Trophoblast cell (in vitro differentiated cells and primary cell): Measurements from ENCODE around the gene ARL14EP.

Experiments
- DNase-seq, 2 donors: peaks; one replicate each; pipeline ENCODE4 v3.0.0-alpha.2; 2016
- H2AFZ ChIP-seq: 2 replicates; pipeline ENCODE4 v1.6.1; 2013; ENCODE audit warnings: low read length, moderate library complexity, mild to moderate bottlenecking; ENCODE audit not compliant: insufficient read depth, poor library complexity
- H2AK5ac ChIP-seq: 2 replicates; pipeline ENCODE4 v1.6.1; 2013; ENCODE audit warnings: mild to moderate bottlenecking, low read length
- H2BK120ac ChIP-seq: 2 replicates; pipeline ENCODE4 v1.6.1; 2013; ENCODE audit warnings: low read length, mild to moderate bottlenecking, moderate library complexity; ENCODE audit not compliant: insufficient read depth, poor library complexity
- H2BK12ac ChIP-seq: 2 replicates; pipeline ENCODE4 v1.6.1; 2013; ENCODE audit warnings: mild to moderate bottlenecking, low read length, moderate library complexity
- H2BK5ac ChIP-seq: 2 replicates; pipeline ENCODE4 v1.6.1; 2013; ENCODE audit warnings: low read length, low read depth, moderate library complexity, mild to moderate bottlenecking; ENCODE audit not compliant: poor library complexity
- H3K14ac ChIP-seq: 2 replicates; pipeline ENCODE4 v1.6.1; 2013; ENCODE audit warnings: mild to moderate bottlenecking, low read length
- H3K18ac ChIP-seq: 2 replicates; pipeline ENCODE4 v1.6.1; 2013; ENCODE audit warnings: mild to moderate bottlenecking, low read length
- H3K23ac ChIP-seq: 2 replicates; pipeline ENCODE4 v1.6.1; 2013; ENCODE audit warnings: low read length
- H3K27ac ChIP-seq: 2 replicates; pipeline ENCODE4 v1.5.1; 2013; ENCODE audit warnings: low read depth, mild to moderate bottlenecking, inconsistent platforms, low read length, moderate library complexity
- H3K27me3 ChIP-seq: 2 replicates; pipeline ENCODE4 v1.6.1; 2013; ENCODE audit warnings: inconsistent platforms, mild to moderate bottlenecking, low read length, moderate library complexity; ENCODE audit not compliant: insufficient read depth
- H3K36me3 ChIP-seq, 2 experiments: 1 replicate in 1 of 2; 2 replicates in 1 of 2; pipeline ENCODE4 v1.6.1; 2013; ENCODE audit warnings: low read length in 2 of 2, mild to moderate bottlenecking in 2 of 2, moderate library complexity in 1 of 2; ENCODE audit not compliant: insufficient read depth in 2 of 2, control insufficient read depth in 1 of 2
- H3K4ac ChIP-seq: 2 replicates; pipeline ENCODE4 v1.6.1; 2013; ENCODE audit warnings: low read depth, mild to moderate bottlenecking, low read length, moderate library complexity
- H3K4me1 ChIP-seq, 2 experiments: 1 replicate in 1 of 2; 2 replicates in 1 of 2; pipeline ENCODE4 v1.6.1; 2013; ENCODE audit warnings: low read length in 2 of 2, mild to moderate bottlenecking in 2 of 2, moderate library complexity in 1 of 2; ENCODE audit not compliant: insufficient read depth in 2 of 2, control insufficient read depth in 1 of 2
- H3K4me2 ChIP-seq: 2 replicates; pipeline ENCODE4 v1.6.1; 2013; ENCODE audit warnings: inconsistent platforms, mild to moderate bottlenecking, low read length, moderate library complexity
- H3K4me3 ChIP-seq: 2 replicates; pipeline ENCODE4 v1.5.1; 2013; ENCODE audit warnings: mild to moderate bottlenecking, low read depth, low read length, inconsistent platforms
- H3K79me1 ChIP-seq: one replicate; pipeline ENCODE4 v1.6.1; 2013; ENCODE audit warnings: low read length
- H3K79me2 ChIP-seq: 2 replicates; pipeline ENCODE4 v1.6.1; 2013; ENCODE audit warnings: low read length, mild to moderate bottlenecking; ENCODE audit not compliant: control insufficient read depth, insufficient read depth, poor library complexity
- H3K9ac ChIP-seq: 2 replicates; pipeline ENCODE4 v1.6.1; 2013; ENCODE audit warnings: mild to moderate bottlenecking, low read length
- H3K9me3 ChIP-seq: 2 replicates; pipeline ENCODE4 v1.6.1; 2013; ENCODE audit warnings: low read depth, mild to moderate bottlenecking, control low read depth, inconsistent platforms, low read length; ENCODE audit not compliant: insufficient read depth
- H4K12ac ChIP-seq: 2 replicates; pipeline ENCODE4 v1.6.1; 2013; ENCODE audit warnings: low read depth, mild to moderate bottlenecking, low read length, moderate library complexity
- H4K8ac ChIP-seq: 2 replicates; pipeline ENCODE4 v1.6.1; 2013; ENCODE audit warnings: low read depth, mild to moderate bottlenecking, low read length, moderate library complexity
- H4K91ac ChIP-seq: one replicate; pipeline ENCODE4 v1.6.1; 2013; ENCODE audit warnings: low read depth, mild to moderate bottlenecking, low read length, moderate library complexity
- WGBS: extraction: QIAGEN DNeasy Blood & Tissue Kit; methylation state at CpG from one replicate; pipeline ENCODE4 v1.1.7; 2013; ENCODE audit warnings: missing lambda C conversion rate; ENCODE audit not compliant: insufficient read length, insufficient coverage; ENCODE audit errors: extremely low coverage; 5-methylcytosine and 5-hydroxymethylcytosine counted together

The ARL14EP gene

GRCh38 chr11:30370164-30370563 is 47.3 kb downstream of the ARL14EP start:
- peaks cover 2% of the 10 kb centered on the region for H3K9me3 ChIP-seq
- H3K4me2 ChIP-seq, result no peak overlapping the region
- H2BK120ac ChIP-seq, result no peak overlapping the region
- no peak overlapping the region for H4K12ac ChIP-seq
- no peak overlapping the region for H3K9ac ChIP-seq
- no CpG with 5 or more reads among the region's 1 CpG for WGBS
- H3K23ac ChIP-seq, result no peak overlapping the region
- no peaks in the 10 kb centered on the region for H3K79me2 ChIP-seq
- H2BK5ac ChIP-seq, result no peak overlapping the region
- H4K8ac ChIP-seq, result no peak overlapping the region
- H4K91ac ChIP-seq, result no peak overlapping the region
- no peak overlapping the region for H2AFZ ChIP-seq
- H3K4ac ChIP-seq, result no peak overlapping the region
- H2AK5ac ChIP-seq, result no peak overlapping the region
- H2BK12ac ChIP-seq, result no peak overlapping the region
- H3K4me3 ChIP-seq, result no peak overlapping the region
- no peak overlapping the region for H3K27ac ChIP-seq
- H3K14ac ChIP-seq, result no peak overlapping the region
- no peaks in the 10 kb centered on the region for H3K27me3 ChIP-seq
- no peak overlapping the region for H3K18ac ChIP-seq
- H3K36me3 ChIP-seq, result no peaks in the 10 kb centered on the region
- H3K4me1 ChIP-seq, result no peaks in the 10 kb centered on the region
- no peak for DNase-seq
- no peaks in the 10 kb centered on the region for H3K79me1 ChIP-seq

DNA sequence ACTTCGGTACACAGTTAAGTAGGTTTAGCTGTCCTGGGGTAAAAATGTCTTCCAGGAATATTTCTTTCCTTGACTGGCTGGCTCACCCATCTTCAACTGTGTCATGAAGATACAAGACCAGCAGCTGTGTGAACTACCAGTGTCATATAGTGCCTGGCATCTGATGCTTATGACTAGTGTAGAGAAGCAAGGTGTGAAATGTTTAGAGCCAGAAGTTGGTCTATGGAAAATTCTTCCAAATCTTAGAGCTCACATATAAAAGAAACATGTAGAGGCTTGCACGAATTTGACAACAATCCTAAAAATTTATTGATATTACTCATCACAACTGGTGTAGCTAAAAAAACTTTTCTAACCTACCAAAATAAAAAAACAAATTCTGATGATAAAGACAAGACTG is 54.4 kb downstream of the ARL14EP start:
- no peak overlapping the region for H4K8ac ChIP-seq
- no peak overlapping the region for H2BK12ac ChIP-seq
- H3K4me3 ChIP-seq, result no peak overlapping the region
- no peaks in the 10 kb centered on the region for H3K36me3 ChIP-seq
- peaks cover 0 to 2% of the 10 kb centered on the region in 2 experiments for H3K4me1 ChIP-seq
- H4K12ac ChIP-seq, result no peak overlapping the region
- H3K18ac ChIP-seq, result no peak overlapping the region
- no peak overlapping the region for H3K4me2 ChIP-seq
- no peak overlapping the region for H2BK5ac ChIP-seq
- no peak overlapping the region for H3K23ac ChIP-seq
- no peak overlapping the region for H4K91ac ChIP-seq
- H3K9ac ChIP-seq, result no peak overlapping the region
- H3K27me3 ChIP-seq, result no peaks in the 10 kb centered on the region
- H2AFZ ChIP-seq, result no peak overlapping the region
- H3K14ac ChIP-seq, result no peak overlapping the region
- no peaks in the 10 kb centered on the region for H3K79me2 ChIP-seq
- no peak overlapping the region for H3K27ac ChIP-seq
- H3K79me1 ChIP-seq, result no peaks in the 10 kb centered on the region
- no peak for DNase-seq
- H3K4ac ChIP-seq, result no peak overlapping the region
- H2AK5ac ChIP-seq, result no peak overlapping the region
- no CpG with 5 or more reads among the region's 2 CpGs for WGBS
- no peaks in the 10 kb centered on the region for H3K9me3 ChIP-seq
- H2BK120ac ChIP-seq, result no peak overlapping the region

GRCh38 chr11:30380846-30381245 is 57.9 kb downstream of the ARL14EP start:
- Histone ChIP-seq H3K9me3 (no peaks in the 10 kb centered on the region), H3K4me3 (no peak overlapping the region), H2AFZ (no peak overlapping the region), H2AK5ac (no peak overlapping the region), H3K23ac (no peak overlapping the region), H3K36me3 (no peaks in the 10 kb centered on the region), H3K4ac (no peak overlapping the region), H3K4me1 (peaks cover 0 to 2% of the 10 kb centered on the region in 2 experiments), H3K27me3 (no peaks in the 10 kb centered on the region), H3K18ac (no peak overlapping the region), H4K91ac (no peak overlapping the region), H3K27ac (no peak overlapping the region), H2BK12ac (no peak overlapping the region), H3K9ac (no peak overlapping the region), H3K14ac (no peak overlapping the region), H2BK5ac (no peak overlapping the region), H3K4me2 (no peak overlapping the region), H2BK120ac (no peak overlapping the region), H3K79me2 (no peaks in the 10 kb centered on the region), H4K8ac (no peak overlapping the region), H3K79me1 (no peaks in the 10 kb centered on the region), H4K12ac (no peak overlapping the region)
- DNase-seq, result no peak

DNA sequence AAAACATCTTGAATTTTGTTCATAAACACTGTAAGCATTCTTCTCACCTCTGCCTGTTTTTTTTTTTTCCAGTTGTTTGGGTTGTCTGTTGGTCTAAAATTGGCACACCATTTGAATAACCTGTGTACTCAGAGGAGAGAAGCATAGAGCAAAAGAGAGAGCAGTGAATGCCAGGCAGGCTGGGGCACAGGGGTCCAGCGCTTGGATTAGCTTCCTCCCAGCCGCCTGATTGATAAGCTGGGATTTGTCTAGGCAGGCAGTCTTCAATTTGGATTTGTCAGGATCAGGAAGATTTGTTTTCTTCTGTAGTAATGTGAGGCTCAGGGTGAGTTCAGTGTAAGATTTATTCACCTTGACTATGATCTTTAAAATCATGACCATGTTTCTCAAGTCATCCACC is 59.0 kb downstream of the ARL14EP start:
- H3K4me1 ChIP-seq, result peaks cover 0 to 2% of the 10 kb centered on the region in 2 experiments
- no peak overlapping the region for H4K91ac ChIP-seq
- no peaks in the 10 kb centered on the region for H3K79me1 ChIP-seq
- H3K14ac ChIP-seq, result no peak overlapping the region
- no peak overlapping the region for H4K12ac ChIP-seq
- H3K18ac ChIP-seq, result no peak overlapping the region
- H2BK120ac ChIP-seq, result no peak overlapping the region
- no peak overlapping the region for H3K9ac ChIP-seq
- no peak overlapping the region for H2AK5ac ChIP-seq
- no peak for DNase-seq
- H2BK12ac ChIP-seq, result no peak overlapping the region
- H3K36me3 ChIP-seq, result no peaks in the 10 kb centered on the region
- no peak overlapping the region for H3K4me2 ChIP-seq
- H3K9me3 ChIP-seq, result no peaks in the 10 kb centered on the region
- no peak overlapping the region for H2AFZ ChIP-seq
- H3K27me3 ChIP-seq, result no peaks in the 10 kb centered on the region
- H3K23ac ChIP-seq, result no peak overlapping the region
- H3K79me2 ChIP-seq, result no peaks in the 10 kb centered on the region
- no CpG with 5 or more reads among the region's 2 CpGs for WGBS
- no peak overlapping the region for H3K4ac ChIP-seq
- H3K27ac ChIP-seq, result no peak overlapping the region
- no peak overlapping the region for H4K8ac ChIP-seq
- H3K4me3 ChIP-seq, result no peak overlapping the region
- H2BK5ac ChIP-seq, result no peak overlapping the region
